Subcutaneous abdominal adipose tissue (tissue), 5 donors: Measurements from ENCODE around the gene LCMT1.

Source experiments
- H3K27ac ChIP-seq: one replicate; pipeline ENCODE4 v1.7.0; 2013; ENCODE audit warnings: low read depth, mild to moderate bottlenecking, inconsistent platforms, low read length, moderate library complexity
- H3K27me3 ChIP-seq, 5 donors: one replicate each; pipeline ENCODE4 v1.7.0; 2013; ENCODE audit warnings: low read length in 5 of 5, inconsistent platforms in 1 of 5; ENCODE audit not compliant: control insufficient read depth in 5 of 5, insufficient read depth in 4 of 5
- H3K36me3 ChIP-seq, 5 donors: one replicate each; pipeline ENCODE4 v1.7.0; 2013; ENCODE audit warnings: low read length in 5 of 5; ENCODE audit not compliant: control insufficient read depth in 5 of 5, insufficient read depth in 5 of 5
- H3K4me1 ChIP-seq, 5 donors: one replicate each; pipeline ENCODE4 v1.7.0; 2013; ENCODE audit warnings: low read length in 5 of 5, mild to moderate bottlenecking in 3 of 5, moderate library complexity in 1 of 5; ENCODE audit not compliant: control insufficient read depth in 5 of 5, insufficient read depth in 5 of 5
- H3K4me3 ChIP-seq, 5 donors: one replicate each; pipeline ENCODE4 v1.7.0; 2013; ENCODE audit warnings: low read length in 5 of 5, low read depth in 1 of 5
- H3K9ac ChIP-seq, 5 donors: one replicate each; pipeline ENCODE4 v1.7.0; 2013; ENCODE audit warnings: low read length in 5 of 5, mild to moderate bottlenecking in 4 of 5, moderate library complexity in 3 of 5
- H3K9me3 ChIP-seq, 5 donors: one replicate each; pipeline ENCODE4 v1.7.0; 2013; ENCODE audit warnings: low read length in 5 of 5; ENCODE audit not compliant: control insufficient read depth in 5 of 5
- donor health status: healthy.
- donor health status: healthy.
- donor health status: healthy.
- donor health status: healthy.
- donor health status: healthy.

The LCMT1 gene

GRCh38 chr16:25078386-25078978 lies 33.1 kb upstream of the LCMT1 start:
- Histone ChIP-seq H3K4me3 (no peak overlapping the region), H3K4me1 (no peaks in the 10 kb centered on the region), H3K9ac (no peak overlapping the region), H3K36me3 (no peaks in the 10 kb centered on the region), H3K9me3 (no peaks in the 10 kb centered on the region), H3K27me3 (no peaks in the 10 kb centered on the region), H3K27ac (no peak overlapping the region)

- no peaks in the 10 kb centered on the region for H3K9me3 ChIP-seq
- H3K4me3 ChIP-seq: no peak overlapping the region
- H3K9ac ChIP-seq: no peak overlapping the region
- no peaks in the 10 kb centered on the region for H3K36me3 ChIP-seq
- H3K27me3 ChIP-seq: no peaks in the 10 kb centered on the region
- no peaks in the 10 kb centered on the region for H3K4me1 ChIP-seq
- no peak overlapping the region for H3K27ac ChIP-seq
Observed at GRCh38 chr16:25079637-25080378, 31.7 kb upstream of the LCMT1 start.

GRCh38 chr16:25080420-25081131 lies 31.0 kb upstream of the LCMT1 start:
- Histone ChIP-seq H3K27me3 (no peaks in the 10 kb centered on the region), H3K4me3 (no peak overlapping the region), H3K36me3 (no peaks in the 10 kb centered on the region), H3K4me1 (no peaks in the 10 kb centered on the region), H3K27ac (no peak overlapping the region), H3K9ac (no peak overlapping the region), H3K9me3 (no peaks in the 10 kb centered on the region)

GRCh38 chr16:25081702-25082101 lies 29.8 kb upstream of the LCMT1 start:
- Histone ChIP-seq H3K4me3 (no peak overlapping the region), H3K27ac (no peak overlapping the region), H3K9me3 (no peaks in the 10 kb centered on the region), H3K27me3 (no peaks in the 10 kb centered on the region), H3K36me3 (no peaks in the 10 kb centered on the region), H3K9ac (no peak overlapping the region), H3K4me1 (no peaks in the 10 kb centered on the region)

- Histone ChIP-seq H3K4me1 (no peaks in the 10 kb centered on the region), H3K9me3 (no peaks in the 10 kb centered on the region), H3K4me3 (no peak overlapping the region), H3K27ac (no peak overlapping the region), H3K27me3 (no peaks in the 10 kb centered on the region), H3K9ac (no peak overlapping the region), H3K36me3 (no peaks in the 10 kb centered on the region)
Observed at GRCh38 chr16:25083065-25083464, 28.5 kb upstream of the LCMT1 start.

GRCh38 chr16:25083701-25084100 lies 27.8 kb upstream of the LCMT1 start:
- Histone ChIP-seq H3K27ac (no peak overlapping the region), H3K27me3 (no peaks in the 10 kb centered on the region), H3K9ac (no peak overlapping the region), H3K36me3 (no peaks in the 10 kb centered on the region), H3K4me1 (no peaks in the 10 kb centered on the region), H3K4me3 (no peak overlapping the region), H3K9me3 (no peaks in the 10 kb centered on the region)

- H3K4me3 ChIP-seq: no peak overlapping the region
- H3K27ac ChIP-seq: no peak overlapping the region
- no peaks in the 10 kb centered on the region for H3K4me1 ChIP-seq
- no peak overlapping the region for H3K9ac ChIP-seq
- H3K27me3 ChIP-seq: no peaks in the 10 kb centered on the region
- no peaks in the 10 kb centered on the region for H3K9me3 ChIP-seq
- H3K36me3 ChIP-seq: no peaks in the 10 kb centered on the region
Observed at GRCh38 chr16:25084797-25085196, 26.7 kb upstream of the LCMT1 start.

- no peaks in the 10 kb centered on the region for H3K27me3 ChIP-seq
- no peaks in the 10 kb centered on the region for H3K4me1 ChIP-seq
- no peak overlapping the region for H3K9ac ChIP-seq
- no peaks in the 10 kb centered on the region for H3K9me3 ChIP-seq
- H3K36me3 ChIP-seq: no peaks in the 10 kb centered on the region
- H3K4me3 ChIP-seq: no peak overlapping the region
- no peak overlapping the region for H3K27ac ChIP-seq
Observed at GRCh38 chr16:25087761-25088160, 23.8 kb upstream of the LCMT1 start.

- Histone ChIP-seq H3K27me3 (no peaks in the 10 kb centered on the region), H3K36me3 (no peaks in the 10 kb centered on the region), H3K9me3 (no peaks in the 10 kb centered on the region), H3K4me3 (no peak overlapping the region), H3K27ac (no peak overlapping the region), H3K4me1 (peaks cover 0 to 3% (median 0%) of the 10 kb centered on the region in 5 donors), H3K9ac (no peak overlapping the region)
Observed at GRCh38 chr16:25089351-25089750, 22.2 kb upstream of the LCMT1 start.

- Histone ChIP-seq H3K36me3 (no peaks in the 10 kb centered on the region), H3K9ac (no peak overlapping the region), H3K4me1 (peaks cover 0 to 3% (median 0%) of the 10 kb centered on the region in 5 donors), H3K27me3 (peaks cover 0 to 3% (median 0%) of the 10 kb centered on the region in 5 donors), H3K9me3 (no peaks in the 10 kb centered on the region), H3K4me3 (no peak overlapping the region), H3K27ac (no peak overlapping the region)
Observed at GRCh38 chr16:25092441-25092840, 19.1 kb upstream of the LCMT1 start.
